ENCODE data around the gene DHRSX. TPM values are rescaled to one million over a fixed set of nuclear protein-coding genes. Genes with fewer than 3 reads are reported as not detected.

Gene DHRSX
- total and polyA plus RNA-seq, 7 donors = 5.6 to 19.3 (median 9.6) TPM

GRCh38 chrX:2237976-2238375 lies 262.8 kb downstream of the DHRSX start:
- intact Hi-C loops (cut with DNase I) = no loop called here

GRCh38 chrX:2231570-2232192 lies 269.1 kb downstream of the DHRSX start:
- no peaks in the 10 kb centered on the region for H3K9me3 ChIP-seq
- H3K4me1 ChIP-seq = no peaks in the 10 kb centered on the region
- ATAC-seq = no peak
- H3K27ac ChIP-seq = no peak overlapping the region
- TF ChIP-seq CTCF (IDR thresholded peaks at IDR 0.05) = no peak
- no peaks in the 10 kb centered on the region for H3K36me3 ChIP-seq (ENCODE audit: insufficient read depth in 1 of 2, low read depth in 1 of 2)
- H3K4me3 ChIP-seq = no peak overlapping the region
- DNase-seq = no peak
- intact Hi-C loops (cut with DNase I) = no loop called here
- no peaks in the 10 kb centered on the region for H3K27me3 ChIP-seq (ENCODE audit: insufficient read depth in 3 of 3, low read length in 2 of 3)
- 90 to 94% (median 92%) methylated on average over 2 of the region's 2 CpGs for WGBS, 3 donors

More at GRCh38 chrX:2237976-2238375, 262.8 kb downstream of the DHRSX start:
- Histone ChIP-seq H3K36me3 (ENCODE audit: insufficient read depth in 1 of 2, low read depth in 1 of 2) (peaks cover 0 to 3% of the 10 kb centered on the region in 2 donors), H3K9me3 (no peaks in the 10 kb centered on the region), H3K4me3 (no peak overlapping the region), H3K27me3 (ENCODE audit: insufficient read depth in 3 of 3, low read length in 2 of 3) (no peaks in the 10 kb centered on the region), H3K27ac (no peak overlapping the region), H3K4me1 (no peaks in the 10 kb centered on the region)
- DNase-seq (no peak), ATAC-seq (no peak)
- no peak for TF ChIP-seq CTCF (IDR thresholded peaks at IDR 0.05)
- 93 to 98% (median 95%) methylated on average over 9 of the region's 9 CpGs for WGBS, 3 donors

- no peak for TF ChIP-seq CTCF (IDR thresholded peaks at IDR 0.05)
- DNase-seq (no peak), ATAC-seq (no peak)
- 97 to 99% (median 98%) methylated on average over 4 of the region's 4 CpGs for WGBS, 3 donors
- Histone ChIP-seq H3K27me3 (ENCODE audit: insufficient read depth in 3 of 3, low read length in 2 of 3) (no peaks in the 10 kb centered on the region), H3K4me1 (no peaks in the 10 kb centered on the region), H3K36me3 (ENCODE audit: insufficient read depth in 1 of 2, low read depth in 1 of 2) (no peaks in the 10 kb centered on the region), H3K4me3 (no peak overlapping the region), H3K27ac (no peak overlapping the region), H3K9me3 (no peaks in the 10 kb centered on the region)
- intact Hi-C loops (cut with DNase I) = no loop called here
These were observed 270.3 kb downstream of the DHRSX start for GRCh38 chrX:2230457-2230856.

GRCh38 chrX:2228536-2228935 lies 272.2 kb downstream of the DHRSX start:
- Histone ChIP-seq H3K4me1 (no peaks in the 10 kb centered on the region), H3K27me3 (ENCODE audit: insufficient read depth in 3 of 3, low read length in 2 of 3) (no peaks in the 10 kb centered on the region), H3K4me3 (no peak overlapping the region), H3K9me3 (no peaks in the 10 kb centered on the region), H3K36me3 (ENCODE audit: insufficient read depth in 1 of 2, low read depth in 1 of 2) (no peaks in the 10 kb centered on the region), H3K27ac (no peak overlapping the region)
- 78 to 90% (median 79%) methylated on average over 2 of the region's 2 CpGs for WGBS, 3 donors
- DNase-seq (no peak), ATAC-seq (no peak)
- intact Hi-C loops (cut with DNase I) = no loop called here
- TF ChIP-seq CTCF (IDR thresholded peaks at IDR 0.05) = no peak

Data from psoas muscle (tissue), 8 donors.